OCI-M2 (cell line): ENCODE results near the gene ARID4B.
"Not testable (repeated sequence)": the region's sequence is repeated elsewhere in the genome, so short reads cannot be mapped to it uniquely, and the experiment has no call there.

Experiments used
- DNase-seq: peaks from one replicate; lab custom pipeline; 2025; ENCODE audit not compliant: unreplicated experiment; lab: John Stamatoyannopoulos, UW

Gene ARID4B

GRCh38 chr1:235299169-235299858 lies 28.7 kb downstream of the ARID4B start:
- DNase-seq: no peak

DNA sequence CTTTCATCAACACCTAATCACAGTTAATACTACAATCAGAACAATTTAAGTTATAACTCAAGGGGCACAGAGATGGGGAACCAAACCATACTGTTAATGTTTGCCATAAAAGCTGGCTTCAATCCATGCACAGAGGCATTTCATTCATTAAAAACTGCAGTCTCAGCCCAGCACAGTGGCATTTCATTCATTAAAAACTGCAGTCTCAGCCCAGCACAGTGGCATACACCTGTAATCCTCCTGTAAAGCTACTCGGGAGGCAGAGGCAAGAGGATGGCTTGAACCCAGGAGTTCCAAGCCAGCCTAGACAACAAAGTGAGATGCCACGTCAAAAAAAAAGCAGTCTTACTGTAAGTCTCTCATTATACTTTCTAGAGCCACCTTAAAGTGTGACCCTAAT lies 29.2 kb downstream of the ARID4B start:
- DNase-seq: no peak

- DNase-seq: no peak
Observed at GRCh38 chr1:235297579-235297978, 30.4 kb downstream of the ARID4B start.

GRCh38 chr1:235296729-235297128 lies 31.2 kb downstream of the ARID4B start:
- no peak for DNase-seq

DNA sequence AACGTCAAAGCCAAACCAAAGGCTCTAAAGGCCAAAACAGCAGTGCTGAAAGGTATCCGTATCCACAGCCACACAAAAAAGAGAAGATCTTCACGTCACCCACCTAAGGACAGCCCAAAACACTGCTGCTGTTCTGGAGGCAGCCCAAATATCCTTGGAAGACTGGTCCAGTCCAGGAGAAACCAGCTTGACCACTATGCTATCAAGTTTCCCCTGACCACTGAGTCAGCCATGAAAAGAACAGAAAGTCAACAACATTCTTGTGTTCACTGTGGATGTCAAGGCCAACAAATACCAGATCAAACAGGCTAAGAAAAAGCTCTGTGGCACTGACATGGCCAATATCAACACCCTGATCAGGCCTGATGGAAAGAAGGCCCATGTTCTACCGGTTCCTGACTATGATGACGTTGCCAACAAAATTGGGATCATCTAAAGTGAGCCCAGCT lies 32.1 kb downstream of the ARID4B start:
- no peak for DNase-seq

DNA sequence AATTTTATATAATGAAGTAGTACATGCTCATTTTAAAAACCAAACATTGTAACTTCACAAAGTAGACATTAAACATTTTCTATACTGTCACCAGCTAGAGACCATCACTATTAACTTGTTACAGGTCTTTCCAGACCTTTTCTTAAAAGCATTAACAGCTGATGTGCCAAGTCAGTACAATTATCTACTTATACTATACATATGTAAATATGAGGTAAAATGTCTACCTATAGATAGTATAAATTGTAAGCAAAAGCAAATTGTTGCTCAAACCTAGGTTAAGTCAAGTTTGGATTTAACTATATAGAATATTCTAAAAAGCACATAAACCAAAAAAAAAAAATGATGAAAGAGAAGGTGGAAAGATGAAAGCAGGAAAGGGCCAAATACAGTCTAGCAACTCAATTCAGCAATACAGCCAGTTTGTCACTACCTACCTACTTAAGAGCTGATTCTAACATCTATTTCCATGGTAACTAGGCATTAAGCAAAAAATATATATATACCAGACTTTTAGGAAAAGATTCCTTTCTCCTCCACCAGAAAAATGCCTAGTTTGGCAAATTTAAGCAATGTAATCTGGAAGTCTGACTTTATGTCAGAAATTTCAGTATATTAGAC lies 34.5 kb downstream of the ARID4B start:
- DNase-seq: no peak

DNA sequence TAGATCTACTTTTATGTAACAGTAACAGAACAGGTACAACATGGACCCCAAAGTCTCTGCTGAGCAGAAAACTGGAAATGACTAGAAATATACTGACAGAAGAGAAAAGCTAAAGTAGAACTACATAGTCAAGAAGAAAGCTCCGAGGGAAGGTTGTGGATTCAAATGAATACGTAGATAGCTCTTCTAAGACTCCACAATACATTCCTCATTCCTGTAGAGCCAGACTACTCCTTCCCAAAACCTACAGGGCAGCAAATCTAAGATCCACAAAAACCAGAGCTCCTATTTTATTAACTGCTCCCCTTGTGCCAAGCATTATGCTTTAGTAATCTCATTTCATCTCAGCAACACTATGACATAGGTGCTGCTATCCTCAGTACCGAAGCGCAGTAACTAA lies 35.2 kb downstream of the ARID4B start:
- DNase-seq: no peak

DNA sequence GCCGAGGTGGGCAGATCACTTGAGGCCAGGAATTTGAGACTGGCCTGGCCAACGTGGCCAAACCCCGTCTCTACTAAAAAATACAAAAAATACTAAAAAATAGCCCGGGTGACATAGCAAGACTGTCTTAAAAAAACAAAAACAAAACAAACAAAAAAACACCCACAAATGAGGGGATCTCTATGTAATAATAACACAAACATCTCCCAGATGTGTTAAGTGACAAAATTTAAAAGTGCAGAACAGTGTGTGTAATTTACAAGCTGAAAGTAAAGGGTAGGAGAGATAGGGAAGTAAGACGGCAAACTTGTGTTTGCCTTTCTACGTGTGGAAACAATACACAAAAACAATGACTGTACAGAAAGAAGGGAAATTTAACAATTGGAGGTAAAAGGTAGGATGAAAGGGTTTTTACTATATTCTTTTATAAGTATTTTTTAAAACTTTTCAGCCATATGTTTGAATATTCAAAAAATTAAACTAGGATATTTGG lies 36.3 kb downstream of the ARID4B start:
- DNase-seq: no peak

GRCh38 chr1:235290740-235291502 lies 37.1 kb downstream of the ARID4B start:
- DNase-seq: no peak

- no peak for DNase-seq
Observed at GRCh38 chr1:235289859-235290739, 37.9 kb downstream of the ARID4B start.

DNA sequence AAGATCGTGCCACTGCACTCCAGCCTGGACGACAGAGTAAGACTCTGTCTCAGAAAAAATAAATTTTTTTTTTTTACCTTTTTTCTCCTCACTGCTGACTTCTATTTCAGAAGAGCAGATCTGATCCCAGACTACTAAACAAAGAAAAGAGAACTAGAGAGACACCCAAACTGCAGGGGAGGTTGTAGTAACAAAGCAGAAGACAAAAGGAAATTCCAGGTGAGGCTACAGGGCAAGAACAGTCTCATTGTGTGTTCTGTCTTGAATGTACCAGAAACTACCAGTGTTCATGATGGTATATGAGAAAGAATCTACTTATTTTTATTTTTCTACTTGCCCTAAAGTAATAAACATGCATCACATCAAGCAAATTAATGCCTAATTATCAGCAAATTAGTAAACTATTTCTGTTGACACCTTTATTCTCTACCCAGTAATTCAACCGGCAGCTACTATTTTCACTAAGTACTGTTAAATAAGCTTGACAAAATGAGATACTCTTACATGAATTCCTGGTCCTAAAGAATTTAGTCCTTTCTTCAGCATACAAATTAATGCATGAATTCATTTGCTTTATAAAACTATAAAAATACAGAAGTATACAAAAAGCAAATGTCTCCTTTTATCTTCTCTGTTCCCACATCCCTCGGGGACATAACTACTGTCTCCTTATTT lies 40.6 kb downstream of the ARID4B start:
- no peak for DNase-seq

GRCh38 chr1:235286667-235287066 lies 41.3 kb downstream of the ARID4B start:
- DNase-seq: no peak

- DNase-seq: no peak
Observed at GRCh38 chr1:235284231-235284769, 43.7 kb downstream of the ARID4B start.

DNA sequence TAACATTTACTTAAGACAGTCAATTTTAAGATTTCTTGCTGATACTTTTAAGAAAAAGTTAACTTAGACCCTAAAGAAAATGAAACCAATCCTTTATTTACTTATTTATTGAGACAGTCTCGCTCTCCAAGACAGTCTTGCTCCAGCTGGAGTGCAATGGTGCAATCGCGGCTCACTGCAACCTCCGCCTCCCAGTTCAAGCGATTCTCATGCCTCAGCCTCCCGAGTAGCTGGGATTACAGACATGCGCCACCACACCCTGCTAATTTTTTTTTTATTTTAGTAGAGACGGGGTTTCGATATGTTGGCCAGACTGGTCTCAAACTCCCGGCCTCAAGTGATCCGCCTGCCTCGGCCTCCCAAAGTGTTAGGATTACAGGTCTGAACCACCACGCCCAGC lies 44.3 kb downstream of the ARID4B start:
- DNase-seq: not testable (repeated sequence)

- no peak for DNase-seq
Observed at GRCh38 chr1:235280467-235280866, 47.5 kb downstream of the ARID4B start.

- DNase-seq: no peak
Observed at GRCh38 chr1:235279694-235280093, 48.3 kb downstream of the ARID4B start.

- no peak for DNase-seq
Observed at GRCh38 chr1:235278915-235279292, 49.1 kb downstream of the ARID4B start.

GRCh38 chr1:235278233-235278914 lies 49.6 kb downstream of the ARID4B start:
- DNase-seq: no peak

- DNase-seq: no peak
Observed at GRCh38 chr1:235277709-235278108, 50.3 kb downstream of the ARID4B start.

- DNase-seq: no peak
Observed at GRCh38 chr1:235275836-235276235, 52.1 kb downstream of the ARID4B start.
